H1 (cell line): ENCODE data around the gene PLXNA4.

Source experiments
- BCL11A ChIP-seq, 2 experiments: IDR thresholded peaks; one replicate each; pipeline ENCODE4 v1.6.1; 2011; ENCODE audit warnings: low read depth in 2 of 2, low read length in 2 of 2, mild to moderate bottlenecking in 2 of 2
- CBX5 ChIP-seq: fragments of 300-800, 300-1000 bp; sonication (generic); IDR thresholded peaks from 2 replicates; pipeline ENCODE4 v1.7.1; 2016; ENCODE audit warnings: antibody characterized with exemption, low read length, low read depth
- CEBPB ChIP-seq: IDR thresholded peaks from 2 replicates; pipeline ENCODE4 v1.6.1; 2012; ENCODE audit warnings: low read depth, low read length
- CHD1 ChIP-seq: IDR thresholded peaks from 2 replicates; pipeline ENCODE4 v1.6.1; 2012; ENCODE audit warnings: low read depth, low read length, improper control_type of control experiment
- CREB1 ChIP-seq: IDR thresholded peaks from 2 replicates; pipeline ENCODE4 v1.6.1; 2012; ENCODE audit warnings: inconsistent platforms
- CTCF ChIP-seq, 3 experiments: IDR thresholded peaks; 1 replicate in 2 of 3; 2 replicates in 1 of 3; pipeline versions ENCODE4 v1.5.1 to v1.6.1; 2011; ENCODE audit warnings: low read length in 3 of 3, mild to moderate bottlenecking in 3 of 3, inconsistent platforms in 2 of 3, low read depth in 1 of 3, moderate library complexity in 1 of 3; ENCODE audit not compliant: insufficient read depth in 1 of 3; ENCODE audit errors: control extremely low read depth in 1 of 3
- EP300 ChIP-seq, 2 experiments: IDR thresholded peaks; 1 replicate in 1 of 2; 2 replicates in 1 of 2; pipeline ENCODE4 v1.6.1; 2011 to 2012; ENCODE audit warnings: low read depth in 2 of 2, low read length in 2 of 2, mild to moderate bottlenecking in 2 of 2, borderline replicate concordance in 1 of 2, inconsistent platforms in 1 of 2, moderate library complexity in 1 of 2
- JUND ChIP-seq: IDR thresholded peaks from 2 replicates; pipeline ENCODE4 v1.6.1; 2011; ENCODE audit warnings: mild to moderate bottlenecking, improper control_type of control experiment, low read length
- NRF1 ChIP-seq: IDR thresholded peaks from 2 replicates; pipeline ENCODE4 v1.6.1; 2011; ENCODE audit warnings: mild to moderate bottlenecking, low read depth, low read length, improper control_type of control experiment
- POLR2A ChIP-seq, 2 experiments: IDR thresholded peaks; 1 replicate in 1 of 2; 2 replicates in 1 of 2; pipeline ENCODE4 v1.6.1; 2011; ENCODE audit warnings: low read depth in 2 of 2, low read length in 2 of 2, mild to moderate bottlenecking in 2 of 2; ENCODE audit errors: control extremely low read depth in 1 of 2
- RFX5 ChIP-seq: IDR thresholded peaks from 2 replicates; pipeline ENCODE4 v1.6.1; 2011; ENCODE audit warnings: low read depth, low read length, improper control_type of control experiment, borderline replicate concordance
- RNF2 ChIP-seq: fragments of 200-900, 300-1000 bp; sonication (generic); IDR thresholded peaks from 2 replicates; pipeline ENCODE4 v1.7.1; 2016; ENCODE audit warnings: borderline replicate concordance, low read depth, mild to moderate bottlenecking, antibody characterized with exemption, low read length; ENCODE audit not compliant: poor library complexity, severe bottlenecking; ENCODE audit errors: missing control alignments
- TBP ChIP-seq: IDR thresholded peaks from 2 replicates; pipeline ENCODE4 v1.6.1; 2011; ENCODE audit warnings: low read depth, low read length, improper control_type of control experiment
- ZNF274 ChIP-seq: IDR thresholded peaks from 2 replicates; pipeline ENCODE4 v1.7.0; 2012; ENCODE audit warnings: low read length, borderline replicate concordance; ENCODE audit errors: extremely low read depth

DNA sequence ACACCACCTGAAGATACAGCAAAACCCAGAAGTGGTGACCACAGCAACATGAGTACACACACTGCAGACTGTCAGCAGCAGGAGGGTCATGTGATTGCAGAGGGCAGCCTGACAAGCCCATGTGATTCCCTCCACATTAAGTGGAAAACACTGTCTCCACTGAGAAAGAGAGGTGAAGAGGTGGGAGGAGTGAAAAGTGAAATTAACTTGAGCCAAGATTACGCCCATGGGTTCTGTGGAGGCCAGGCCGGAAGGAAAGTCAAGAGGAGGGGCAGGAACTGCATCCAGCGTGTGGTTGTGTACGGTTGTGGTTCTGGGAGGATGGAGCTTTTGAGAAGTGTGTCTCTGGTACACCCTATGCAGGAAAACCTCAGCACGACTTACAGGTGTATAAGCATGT lies 138.5 kb downstream of the PLXNA4 start:
- TF ChIP-seq CTCF (IDR thresholded peaks at IDR 0.05; ENCODE audit: control extremely low read depth in 1 of 3, insufficient read depth in 1 of 3, low read depth in 1 of 3, low read length in 3 of 3): no peak
- TF ChIP-seq RNF2: no peak
- TF ChIP-seq CREB1: no peak
- no peak for TF ChIP-seq TBP
- TF ChIP-seq RFX5: no peak
- no peak for TF ChIP-seq ZNF274
- TF ChIP-seq CHD1: no peak
- TF ChIP-seq CBX5: no peak
- no peak for TF ChIP-seq NRF1
- TF ChIP-seq POLR2A (IDR thresholded peaks at IDR 0.05; ENCODE audit: control extremely low read depth in 1 of 2, low read depth in 2 of 2, low read length in 2 of 2): no peak
- no peak for TF ChIP-seq EP300 (IDR thresholded peaks at IDR 0.05; ENCODE audit: borderline replicate concordance in 1 of 2, low read depth in 2 of 2, low read length in 2 of 2)
- TF ChIP-seq JUND: no peak
- no peak for TF ChIP-seq CEBPB
- TF ChIP-seq BCL11A (IDR thresholded peaks at IDR 0.05; ENCODE audit: low read depth in 2 of 2, low read length in 2 of 2): no peak
